Thyroid gland (tissue), 4 donors: Measurements from ENCODE around the gene SCGN. TPM values are rescaled to one million over a fixed set of nuclear protein-coding genes. Genes with fewer than 3 reads are reported as not detected.

Experiments used
- DNase-seq, 2 donors: peaks; one replicate each; pipeline ENCODE4 v3.0.0-alpha.2; 2019
- H3K27ac ChIP-seq, 3 donors: fragments of 200-600 bp; sonication (generic); 1 replicate in 2 of 3; 2 replicates in 1 of 3; pipeline ENCODE4 v1.5.1; 2016 to 2019; ENCODE audit warnings: mild to moderate bottlenecking in 1 of 3, moderate library complexity in 1 of 3
- H3K27me3 ChIP-seq: fragments of 200-600 bp; sonication (generic); one replicate; pipeline ENCODE4 v1.5.1; 2019
- H3K36me3 ChIP-seq, 2 donors: fragments of 200-600 bp; sonication (generic); one replicate each; pipeline ENCODE4 v1.5.1; 2016 to 2019
- H3K4me1 ChIP-seq, 2 donors: fragments of 200-600 bp; sonication (generic); one replicate each; pipeline ENCODE4 v1.5.1; 2017 to 2019
- H3K4me3 ChIP-seq, 3 donors: fragments of 200-600 bp; sonication (generic); replicated peaks in 1 of 3; 1 replicate in 2 of 3; 2 replicates in 1 of 3; pipeline ENCODE4 v1.5.1; 2016; ENCODE audit warnings: mild to moderate bottlenecking in 1 of 3
- H3K9me3 ChIP-seq: fragments of 200-600 bp; sonication (generic); one replicate; pipeline ENCODE4 v1.5.1; 2017
- CTCF ChIP-seq, 6 experiments: fragments of 200-600 bp in 3 of 6; fragments of 450-650 bp in 3 of 6; sonication (generic) in 3 of 6; IDR thresholded peaks; one replicate each; pipeline ENCODE4 v1.5.1; 2016 to 2019; ENCODE audit warnings: antibody characterized with exemption in 6 of 6, mild to moderate bottlenecking in 2 of 6, inconsistent platforms in 1 of 6, moderate library complexity in 1 of 6
- POLR2A ChIP-seq, 2 donors: fragments of 450-650 bp; IDR thresholded peaks; one replicate each; pipeline ENCODE4 v1.6.1; 2017; ENCODE audit warnings: antibody characterized with exemption in 2 of 2, mild to moderate bottlenecking in 2 of 2, moderate library complexity in 1 of 2
- WGBS, 2 donors: methylation state at CpG; one replicate each; pipeline ENCODE4 v1.1.5; 2017; 5-methylcytosine and 5-hydroxymethylcytosine counted together
- intact Hi-C: fragments of 100-400 bp; cut with DNase I; formaldehyde crosslinking; loops from one replicate; pipeline ENCODE4 v1.15.1; 2023
- total RNA-seq, 4 donors: library from RNA; depleted of rRNA; stranded (reverse); fragments of >200 nt; gene quantifications; one replicate each; pipeline ENCODE4 v1.2.3, GENCODE V29; 2016

SCGN gene
- total RNA-seq, 4 donors from 2014 or later: 1.2 to 6.2 TPM; not detected in 2

- H3K27me3 ChIP-seq: no peaks in the 10 kb centered on the region
- H3K9me3 ChIP-seq: no peaks in the 10 kb centered on the region
- H3K4me3 ChIP-seq: no peak overlapping the region
- H3K27ac ChIP-seq: no peak overlapping the region
- H3K4me1 ChIP-seq: no peaks in the 10 kb centered on the region
- WGBS, 2 donors: 91 to 97% methylated on average over 3 of the region's 3 CpGs
- TF ChIP-seq CTCF (IDR thresholded peaks at IDR 0.05) (no peak), POLR2A (IDR thresholded peaks at IDR 0.05) (no peak)
- no peaks in the 10 kb centered on the region for H3K36me3 ChIP-seq
- intact Hi-C loops: no loop called here
- no peak for DNase-seq
These were observed 9.9 kb upstream of the SCGN start for GRCh38 chr6:25641940-25642666.

GRCh38 chr6:25642667-25643328 is 9.2 kb upstream of the SCGN start:
- Histone ChIP-seq H3K4me3 (no peak overlapping the region), H3K27me3 (no peaks in the 10 kb centered on the region), H3K4me1 (no peaks in the 10 kb centered on the region), H3K27ac (no peak overlapping the region), H3K36me3 (no peaks in the 10 kb centered on the region), H3K9me3 (no peaks in the 10 kb centered on the region)
- 72 to 73% methylated on average over 3 of the region's 3 CpGs for WGBS, 2 donors
- TF ChIP-seq POLR2A (IDR thresholded peaks at IDR 0.05) (no peak), CTCF (IDR thresholded peaks at IDR 0.05) (no peak)
- no peak for DNase-seq
- intact Hi-C loops: no loop called here

- no peak overlapping the region for H3K27ac ChIP-seq
- no peaks in the 10 kb centered on the region for H3K36me3 ChIP-seq
- no peak for DNase-seq
- no peaks in the 10 kb centered on the region for H3K27me3 ChIP-seq
- WGBS, 2 donors: 57 to 62% methylated on average over 4 of the region's 4 CpGs
- intact Hi-C loops: no loop called here
- H3K9me3 ChIP-seq: no peaks in the 10 kb centered on the region
- H3K4me1 ChIP-seq: no peaks in the 10 kb centered on the region
- H3K4me3 ChIP-seq: no peak overlapping the region
- TF ChIP-seq CTCF (IDR thresholded peaks at IDR 0.05): no peak
- TF ChIP-seq POLR2A (IDR thresholded peaks at IDR 0.05): no peak
These were observed 6.1 kb upstream of the SCGN start for GRCh38 chr6:25645916-25646315.

- H3K27me3 ChIP-seq: no peaks in the 10 kb centered on the region
- no peak overlapping the region for H3K27ac ChIP-seq
- WGBS, 2 donors: 30 to 50% methylated on average over 1 of the region's 1 CpG
- H3K4me1 ChIP-seq: no peaks in the 10 kb centered on the region
- intact Hi-C loops: no loop called here
- no peak overlapping the region for H3K4me3 ChIP-seq
- no peaks in the 10 kb centered on the region for H3K36me3 ChIP-seq
- TF ChIP-seq CTCF (IDR thresholded peaks at IDR 0.05): no peak
- no peak for TF ChIP-seq POLR2A (IDR thresholded peaks at IDR 0.05)
- H3K9me3 ChIP-seq: no peaks in the 10 kb centered on the region
- DNase-seq: no peak
These were observed 2.4 kb upstream of the SCGN start for GRCh38 chr6:25649611-25650010.

- WGBS, 2 donors: 41 to 64% methylated on average over 1 of the region's 1 CpG
- Histone ChIP-seq H3K36me3 (no peaks in the 10 kb centered on the region), H3K27ac (no peak overlapping the region), H3K9me3 (no peaks in the 10 kb centered on the region), H3K27me3 (no peaks in the 10 kb centered on the region), H3K4me1 (no peaks in the 10 kb centered on the region), H3K4me3 (no peak overlapping the region)
- TF ChIP-seq CTCF (IDR thresholded peaks at IDR 0.05) (no peak), POLR2A (IDR thresholded peaks at IDR 0.05) (no peak)
- DNase-seq: no peak
- intact Hi-C loops: no loop called here
These were observed 3.7 kb downstream of the SCGN start for GRCh38 chr6:25655723-25656122.
